MM.1S (cell line): Measurements from ENCODE around the gene PRKCE.

Experiments
- DNase-seq: peaks from one replicate; pipeline ENCODE4 v3.0.0-alpha.2; 2015
- H2AFZ ChIP-seq: fragments of 300-600 bp; sonication (generic); 2 replicates; pipeline ENCODE4 v1.6.0; 2016; ENCODE audit warnings: antibody characterized with exemption, low read length
- H3F3A ChIP-seq: fragments of 300-600 bp; sonication (generic); 2 replicates; pipeline ENCODE4 v1.6.1; 2016; ENCODE audit warnings: mild to moderate bottlenecking, antibody characterized with exemption, low read length, moderate library complexity, mixed read lengths; ENCODE audit not compliant: insufficient read depth
- H3K27ac ChIP-seq: fragments of 300-600 bp; sonication (generic); 2 replicates; pipeline ENCODE4 v1.5.1; 2016; ENCODE audit warnings: mild to moderate bottlenecking, low read length
- H3K27me3 ChIP-seq: fragments of 300-600 bp; sonication (generic); replicated peaks from 2 replicates; pipeline ENCODE4 v1.6.0; 2016; ENCODE audit warnings: low read length; ENCODE audit not compliant: insufficient read depth
- H3K36me3 ChIP-seq: fragments of 300-600 bp; sonication (generic); replicated peaks from 2 replicates; pipeline ENCODE4 v1.6.1; 2016; ENCODE audit warnings: mild to moderate bottlenecking, low read length, mixed read lengths; ENCODE audit not compliant: insufficient read depth
- H3K4me1 ChIP-seq: fragments of 300-600 bp; sonication (generic); 2 replicates; pipeline ENCODE4 v1.6.1; 2016; ENCODE audit warnings: low read length, mixed read lengths
- H3K4me2 ChIP-seq: fragments of 300-600 bp; sonication (generic); 2 replicates; pipeline ENCODE4 v1.6.0; 2016; ENCODE audit warnings: low read depth, low read length
- H3K4me3 ChIP-seq: fragments of 300-600 bp; sonication (generic); 2 replicates; pipeline ENCODE4 v1.5.1; 2016; ENCODE audit warnings: low read length, mixed read lengths
- H3K79me2 ChIP-seq: fragments of 300-600 bp; sonication (generic); 2 replicates; pipeline ENCODE4 v1.6.1; 2016; ENCODE audit warnings: mixed run types, low read length, mixed read lengths
- H3K9ac ChIP-seq: fragments of 300-600 bp; sonication (generic); 2 replicates; pipeline ENCODE4 v1.6.1; 2016; ENCODE audit warnings: low read length, mixed read lengths
- H3K9me2 ChIP-seq: fragments of 300-600 bp; sonication (generic); replicated peaks from 2 replicates; pipeline ENCODE4 v1.6.1; 2016; ENCODE audit warnings: mild to moderate bottlenecking, low read length, mixed read lengths; ENCODE audit not compliant: insufficient read depth
- H3K9me3 ChIP-seq: fragments of 300-600 bp; sonication (generic); replicated peaks from 2 replicates; pipeline ENCODE4 v1.6.1; 2016; ENCODE audit warnings: mild to moderate bottlenecking, low read length, mixed read lengths; ENCODE audit not compliant: insufficient read depth
- H4K20me1 ChIP-seq: fragments of 300-600 bp; sonication (generic); 2 replicates; pipeline ENCODE4 v1.6.1; 2016; ENCODE audit warnings: mild to moderate bottlenecking, low read length, moderate library complexity, mixed read lengths; ENCODE audit not compliant: insufficient read depth
- CTCF ChIP-seq: fragments of 300-600 bp; sonication (generic); IDR thresholded peaks from 2 replicates; pipeline ENCODE4 v1.5.1; 2016; ENCODE audit warnings: antibody characterized with exemption, low read length, mixed read lengths
- EZH2 ChIP-seq: fragments of 300-600 bp; sonication (generic); optimal IDR thresholded peaks from 2 replicates; pipeline ENCODE3; 2017; ENCODE audit warnings: low read depth, mild to moderate bottlenecking, antibody characterized with exemption, low read length, mixed read lengths
- EZH2phosphoT487 ChIP-seq: fragments of 300-600 bp; sonication (generic); IDR thresholded peaks from 2 replicates; pipeline ENCODE4 v1.6.1; 2018; ENCODE audit warnings: antibody characterized with exemption, low read length

The PRKCE gene

GRCh38 chr2:45872211-45872610 lies 220.7 kb downstream of the PRKCE start:
- H3K36me3 ChIP-seq, result no peaks in the 10 kb centered on the region
- no peak overlapping the region for H3K27ac ChIP-seq
- H2AFZ ChIP-seq, result no peak overlapping the region
- no peak for TF ChIP-seq CTCF
- no peak for TF ChIP-seq EZH2
- no peak for TF ChIP-seq EZH2phosphoT487
- no peaks in the 10 kb centered on the region for H3K27me3 ChIP-seq
- H3K9me3 ChIP-seq, result no peaks in the 10 kb centered on the region
- no peak for DNase-seq
- no peak overlapping the region for H3K9ac ChIP-seq
- no peaks in the 10 kb centered on the region for H3F3A ChIP-seq
- no peaks in the 10 kb centered on the region for H4K20me1 ChIP-seq
- no peaks in the 10 kb centered on the region for H3K9me2 ChIP-seq
- no peak overlapping the region for H3K4me3 ChIP-seq
- H3K79me2 ChIP-seq, result no peaks in the 10 kb centered on the region
- H3K4me2 ChIP-seq, result no peak overlapping the region
- no peaks in the 10 kb centered on the region for H3K4me1 ChIP-seq

- H3K79me2 ChIP-seq, result no peaks in the 10 kb centered on the region
- H3K9me3 ChIP-seq, result no peaks in the 10 kb centered on the region
- H4K20me1 ChIP-seq, result no peaks in the 10 kb centered on the region
- no peaks in the 10 kb centered on the region for H3K36me3 ChIP-seq
- H3K4me1 ChIP-seq, result no peaks in the 10 kb centered on the region
- H2AFZ ChIP-seq, result no peak overlapping the region
- no peaks in the 10 kb centered on the region for H3F3A ChIP-seq
- H3K27me3 ChIP-seq, result no peaks in the 10 kb centered on the region
- no peak overlapping the region for H3K27ac ChIP-seq
- TF ChIP-seq EZH2phosphoT487, result no peak
- no peak for TF ChIP-seq EZH2
- no peak for TF ChIP-seq CTCF
- no peak overlapping the region for H3K9ac ChIP-seq
- H3K4me2 ChIP-seq, result no peak overlapping the region
- H3K9me2 ChIP-seq, result no peaks in the 10 kb centered on the region
- H3K4me3 ChIP-seq, result no peak overlapping the region
- DNase-seq, result no peak
Measured at GRCh38 chr2:45874344-45874743, 222.9 kb downstream of the PRKCE start.

- Histone ChIP-seq H3K27ac (no peak overlapping the region), H3K4me2 (no peak overlapping the region), H3K36me3 (no peaks in the 10 kb centered on the region), H3F3A (no peaks in the 10 kb centered on the region), H3K4me1 (no peaks in the 10 kb centered on the region), H3K9me3 (no peaks in the 10 kb centered on the region), H3K9me2 (no peaks in the 10 kb centered on the region), H3K79me2 (no peaks in the 10 kb centered on the region), H3K9ac (no peak overlapping the region), H2AFZ (no peak overlapping the region), H3K27me3 (no peaks in the 10 kb centered on the region), H4K20me1 (no peaks in the 10 kb centered on the region), H3K4me3 (no peak overlapping the region)
- no peak for DNase-seq
- TF ChIP-seq EZH2phosphoT487 (no peak), EZH2 (no peak), CTCF (no peak)
Measured at GRCh38 chr2:45876611-45877010, 225.1 kb downstream of the PRKCE start.
